IMR-90 (cell line): Measurements from ENCODE around the gene ZBED1.

ENCODE experiments used
- CEBPB ChIP-seq: IDR thresholded peaks from 2 replicates; pipeline ENCODE4 v1.6.1; 2012; ENCODE audit warnings: low read depth, low read length, improper control_type of control experiment
- CTCF ChIP-seq: conservative IDR thresholded peaks from 2 replicates; pipeline ENCODE4 v1.5.1; 2012; ENCODE audit warnings: mild to moderate bottlenecking, low read depth, low read length, improper control_type of control experiment
- MAFK ChIP-seq: IDR thresholded peaks from 2 replicates; pipeline ENCODE4 v1.6.1; 2012; ENCODE audit warnings: low read depth, low read length, improper control_type of control experiment
- TF ChIP-seq, protein P1 (sequence below): fragments of 150-350 bp; IDR thresholded peaks from 2 replicates; pipeline ENCODE4 v1.6.1; 2016; ENCODE audit warnings: low read depth, mild to moderate bottlenecking, low read length, moderate library complexity, borderline replicate concordance

DNA sequence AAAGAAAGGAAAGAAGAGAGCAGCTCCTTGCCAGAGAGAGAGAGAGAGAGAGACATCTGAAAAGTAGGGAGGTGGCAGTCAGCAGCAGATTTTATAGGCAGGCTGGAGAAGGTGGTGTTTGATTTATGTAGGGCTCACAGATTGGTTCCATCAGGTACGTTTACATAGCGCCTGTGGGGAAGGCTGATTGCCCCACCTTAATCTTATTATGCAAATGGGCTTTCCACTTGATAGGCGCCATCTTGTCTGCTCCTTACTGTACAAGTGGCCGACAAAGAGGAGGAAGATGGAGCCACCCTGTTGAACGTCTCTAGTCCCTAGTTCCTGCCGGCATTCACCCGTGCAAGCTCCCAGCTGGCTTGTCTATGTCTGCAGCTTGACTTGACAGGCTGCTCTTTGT, 49.1 kb upstream of the ZBED1 start:
- TF ChIP-seq CTCF (no peak), MAFK (no peak), CEBPB (no peak)
- TF ChIP-seq, protein P1, sequence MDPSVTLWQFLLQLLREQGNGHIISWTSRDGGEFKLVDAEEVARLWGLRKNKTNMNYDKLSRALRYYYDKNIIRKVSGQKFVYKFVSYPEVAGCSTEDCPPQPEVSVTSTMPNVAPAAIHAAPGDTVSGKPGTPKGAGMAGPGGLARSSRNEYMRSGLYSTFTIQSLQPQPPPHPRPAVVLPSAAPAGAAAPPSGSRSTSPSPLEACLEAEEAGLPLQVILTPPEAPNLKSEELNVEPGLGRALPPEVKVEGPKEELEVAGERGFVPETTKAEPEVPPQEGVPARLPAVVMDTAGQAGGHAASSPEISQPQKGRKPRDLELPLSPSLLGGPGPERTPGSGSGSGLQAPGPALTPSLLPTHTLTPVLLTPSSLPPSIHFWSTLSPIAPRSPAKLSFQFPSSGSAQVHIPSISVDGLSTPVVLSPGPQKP, result no peak
